Breast epithelium (tissue), 4 donors: ENCODE data around the gene ATP5F1E. TPM values are rescaled to one million over a fixed set of nuclear protein-coding genes. Genes with fewer than 3 reads are reported as not detected.

Source experiments
- DNase-seq, 2 donors: peaks; one replicate each; pipeline ENCODE4 v3.0.0-alpha.2; 2019; ENCODE audit warnings: low spot score in 2 of 2
- H3K27ac ChIP-seq, 2 donors: fragments of 200-600 bp; sonication (generic) in 1 of 2; one replicate each; pipeline ENCODE4 v1.5.1; 2016 to 2019; ENCODE audit warnings: mild to moderate bottlenecking in 1 of 2
- H3K27me3 ChIP-seq, 2 donors: fragments of 200-600 bp; sonication (generic) in 1 of 2; one replicate each; pipeline versions ENCODE4 v1.5.1 to v1.6.0; 2017 to 2019; ENCODE audit warnings: control low read depth in 1 of 2, mild to moderate bottlenecking in 1 of 2
- H3K36me3 ChIP-seq: fragments of 200-600 bp; one replicate; pipeline ENCODE4 v1.5.1; 2019
- H3K4me1 ChIP-seq, 2 donors: fragments of 200-600 bp; sonication (generic); one replicate each; pipeline ENCODE4 v1.5.1; 2016 to 2019; ENCODE audit warnings: control low read depth in 1 of 2
- H3K4me3 ChIP-seq, 3 donors: fragments of 200-600 bp; sonication (generic); 1 replicate in 2 of 3; 2 replicates in 1 of 3; pipeline ENCODE4 v1.5.1; 2016 to 2019; ENCODE audit warnings: mild to moderate bottlenecking in 3 of 3, moderate library complexity in 2 of 3
- H3K9me3 ChIP-seq, 2 donors: fragments of 200-600 bp; sonication (generic) in 1 of 2; one replicate each; pipeline ENCODE4 v1.5.1; 2016 to 2019; ENCODE audit warnings: control low read depth in 1 of 2
- CTCF ChIP-seq, 3 donors: fragments of 450-650 bp; IDR thresholded peaks; one replicate each; pipeline ENCODE4 v1.5.1; 2016 to 2017; ENCODE audit warnings: antibody characterized with exemption in 3 of 3, mild to moderate bottlenecking in 3 of 3, moderate library complexity in 3 of 3
- POLR2A ChIP-seq: fragments of 450-650 bp; IDR thresholded peaks from one replicate; pipeline ENCODE4 v1.6.1; 2016; ENCODE audit warnings: antibody characterized with exemption, mild to moderate bottlenecking, moderate library complexity
- POLR2AphosphoS5 ChIP-seq, 3 donors: sonication (generic); formaldehyde crosslinking; IDR thresholded peaks; one replicate each; pipeline ENCODE4 v1.6.1; 2017; ENCODE audit warnings: antibody characterized with exemption in 3 of 3
- intact Hi-C: fragments of 100-400 bp; cut with DNase I; formaldehyde crosslinking; loops from one replicate; pipeline ENCODE4 v1.15.1; 2023; ENCODE audit warnings: low total_unique reads
- total RNA-seq, 3 donors: library from RNA; depleted of rRNA; stranded (reverse); fragments of >200 nt; gene quantifications; one replicate each; pipeline ENCODE4 v1.1.0, GENCODE V29; 2016

Gene ATP5F1E
- total RNA-seq, 3 donors from 2014 or later = 25.6 to 36.4 (median 31.4) TPM

DNA sequence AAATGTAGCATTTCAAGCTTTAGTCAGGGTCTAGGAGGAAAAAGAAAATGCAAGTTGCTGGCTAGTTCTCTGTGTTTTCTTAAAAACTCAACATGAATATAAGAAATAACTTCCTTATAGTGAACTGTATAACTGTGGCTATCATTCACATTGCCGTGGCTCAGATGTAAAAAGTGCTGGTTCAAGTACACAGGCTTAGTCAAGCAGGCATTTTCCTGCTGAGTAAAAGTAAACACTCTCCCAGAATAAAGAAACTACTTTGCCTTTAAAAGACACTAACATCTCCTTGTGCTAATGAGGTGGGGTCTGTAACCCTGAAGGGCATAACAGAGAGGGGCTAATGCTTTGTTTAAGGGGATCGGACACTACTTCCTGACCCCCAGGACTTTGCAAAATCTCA lies 3.3 kb downstream of the ATP5F1E start:
- intact Hi-C loops = no loop called here
- H3K36me3 ChIP-seq = no peaks in the 10 kb centered on the region
- H3K27me3 ChIP-seq = no peaks in the 10 kb centered on the region
- TF ChIP-seq CTCF (IDR thresholded peaks at IDR 0.05) = no peak
- no peak for TF ChIP-seq POLR2A
- no peak for TF ChIP-seq POLR2AphosphoS5 (IDR thresholded peaks at IDR 0.05)
- no peak overlapping the region for H3K27ac ChIP-seq
- H3K4me1 ChIP-seq = peaks cover 0 to 5% of the 10 kb centered on the region in 2 donors
- H3K4me3 ChIP-seq = no peak overlapping the region
- no peak for DNase-seq
- no peaks in the 10 kb centered on the region for H3K9me3 ChIP-seq

- no peak for DNase-seq
- Histone ChIP-seq H3K36me3 (no peaks in the 10 kb centered on the region), H3K27ac (no peak overlapping the region), H3K9me3 (no peaks in the 10 kb centered on the region), H3K27me3 (no peaks in the 10 kb centered on the region), H3K4me3 (no peak overlapping the region), H3K4me1 (peaks cover 0 to 5% of the 10 kb centered on the region in 2 donors)
- intact Hi-C loops = no loop called here
- no peak for TF ChIP-seq POLR2A
- TF ChIP-seq CTCF (IDR thresholded peaks at IDR 0.05) = no peak
- no peak for TF ChIP-seq POLR2AphosphoS5 (IDR thresholded peaks at IDR 0.05)
These were observed 4.3 kb downstream of the ATP5F1E start for GRCh38 chr20:59027741-59028320.

DNA sequence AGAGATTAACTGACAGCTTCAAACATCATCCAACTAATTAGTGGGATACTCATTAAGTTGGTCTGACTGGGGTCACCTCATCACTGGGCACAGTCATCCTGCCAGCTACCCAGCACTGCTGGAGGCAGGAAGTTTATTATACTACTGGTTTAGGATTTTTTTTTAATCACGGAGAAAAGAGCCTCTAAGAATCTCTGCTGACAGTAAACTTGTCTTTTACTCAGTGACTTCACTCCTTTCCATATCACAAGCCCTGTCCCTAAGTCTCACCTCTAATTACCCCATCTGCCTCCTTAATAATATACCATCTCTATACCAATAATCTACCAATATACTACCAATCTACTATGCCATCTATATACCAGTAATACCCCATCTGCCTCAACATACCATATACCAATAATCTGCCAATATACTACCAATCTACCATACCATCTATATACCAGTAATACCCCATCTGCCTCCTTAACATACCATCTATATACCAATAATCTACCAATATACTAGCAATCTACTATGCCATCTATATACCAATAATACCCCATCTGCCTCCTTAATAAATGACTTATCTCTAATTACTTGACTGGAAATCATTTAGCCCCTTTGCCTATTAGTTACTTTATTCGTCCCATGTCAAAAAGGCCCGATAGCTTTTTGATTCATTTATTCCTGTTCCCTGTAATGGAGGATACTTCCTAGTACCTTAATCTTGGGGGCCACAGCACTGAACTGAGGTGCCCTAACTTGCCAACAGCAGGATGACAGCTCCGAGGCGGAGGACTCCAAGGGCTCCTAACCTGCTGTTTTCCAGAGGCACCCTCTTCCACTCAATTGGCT lies 5.0 kb downstream of the ATP5F1E start:
- Histone ChIP-seq H3K36me3 (no peaks in the 10 kb centered on the region), H3K4me1 (peaks cover 0 to 5% of the 10 kb centered on the region in 2 donors)

GRCh38 chr20:59025511-59025910 lies 6.6 kb downstream of the ATP5F1E start:
- no peak for DNase-seq
- H3K4me3 ChIP-seq = no peak overlapping the region
- no peak overlapping the region for H3K27ac ChIP-seq
- TF ChIP-seq POLR2AphosphoS5 (IDR thresholded peaks at IDR 0.05) (no peak), POLR2A (no peak), CTCF (IDR thresholded peaks at IDR 0.05) (no peak)
- no peaks in the 10 kb centered on the region for H3K36me3 ChIP-seq
- no peaks in the 10 kb centered on the region for H3K4me1 ChIP-seq
- intact Hi-C loops = no loop called here
- H3K9me3 ChIP-seq = no peaks in the 10 kb centered on the region
- no peaks in the 10 kb centered on the region for H3K27me3 ChIP-seq

More for the DNA sequence above, 5.0 kb downstream of the ATP5F1E start:
- no peaks in the 10 kb centered on the region for H3K27me3 ChIP-seq
- no peak overlapping the region for H3K27ac ChIP-seq
- TF ChIP-seq POLR2A (no peak), CTCF (IDR thresholded peaks at IDR 0.05) (no peak), POLR2AphosphoS5 (IDR thresholded peaks at IDR 0.05) (no peak)
- intact Hi-C loops = no loop called here
- no peaks in the 10 kb centered on the region for H3K9me3 ChIP-seq
- no peak overlapping the region for H3K4me3 ChIP-seq
- no peak for DNase-seq

DNA sequence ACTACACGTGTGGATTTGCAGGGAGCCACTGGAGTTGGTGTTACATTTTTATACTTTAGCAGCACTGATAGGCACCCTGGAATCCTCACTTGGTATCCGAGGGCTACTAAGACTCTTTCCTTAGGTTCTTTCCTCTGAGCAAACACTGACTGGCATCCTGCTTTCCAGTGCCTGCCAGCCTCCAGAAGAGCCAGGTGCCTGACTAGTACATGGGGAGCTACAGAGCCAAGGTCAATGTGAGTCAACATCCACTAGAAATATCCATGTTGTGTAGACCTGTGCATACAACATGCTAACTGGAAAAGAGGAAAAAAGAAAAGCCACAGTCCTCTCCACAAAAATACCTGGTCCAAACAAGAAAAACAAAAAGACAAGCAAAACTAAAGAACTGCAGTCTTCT lies 7.0 kb downstream of the ATP5F1E start:
- TF ChIP-seq POLR2AphosphoS5 (IDR thresholded peaks at IDR 0.05) = no peak
- no peak for TF ChIP-seq CTCF (IDR thresholded peaks at IDR 0.05)
- TF ChIP-seq POLR2A = no peak
- no peak overlapping the region for H3K27ac ChIP-seq
- no peaks in the 10 kb centered on the region for H3K4me1 ChIP-seq
- no peaks in the 10 kb centered on the region for H3K9me3 ChIP-seq
- no peak overlapping the region for H3K4me3 ChIP-seq
- no peak for DNase-seq
- intact Hi-C loops = no loop called here
- no peaks in the 10 kb centered on the region for H3K36me3 ChIP-seq
- no peaks in the 10 kb centered on the region for H3K27me3 ChIP-seq
